ENCODE results near the gene HSPA12A. TPM values are rescaled to one million over a fixed set of nuclear protein-coding genes. Genes with fewer than 3 reads are reported as not detected.

Gene HSPA12A
- total RNA-seq, 3 donors from 2014 or later, result 0.15 to 0.45 (median 0.16) TPM

GRCh38 chr10:116741391-116742351 is 695 bp downstream of the HSPA12A start:
- DNase-seq (no peak), ATAC-seq (peak; percentile 11)
- H3K9me3 Mint-ChIP-seq, result no peaks in the 10 kb centered on the region
- peaks cover 72% of the 10 kb centered on the region for H3K27me3 Mint-ChIP-seq (ENCODE audit: low read depth)
- no peaks in the 10 kb centered on the region for H3K36me3 Mint-ChIP-seq (ENCODE audit: insufficient read depth)
- no peak overlapping the region for H3K4me3 Mint-ChIP-seq
- H3K4me1 Mint-ChIP-seq (ENCODE audit: low read depth), result peaks cover 1% of the 10 kb centered on the region

GRCh38 chr10:116740971-116741370 is 1.4 kb downstream of the HSPA12A start:
- Mint-ChIP-seq H3K36me3 (ENCODE audit: insufficient read depth) (no peaks in the 10 kb centered on the region), H3K9me3 (no peaks in the 10 kb centered on the region), H3K4me1 (ENCODE audit: low read depth) (peaks cover 1% of the 10 kb centered on the region), H3K4me3 (no peak overlapping the region), H3K27me3 (ENCODE audit: low read depth) (peaks cover 73% of the 10 kb centered on the region)
- ATAC-seq (no peak), DNase-seq (no peak)

- ATAC-seq, result no peak
- no peak for DNase-seq
- Mint-ChIP-seq H3K27me3 (ENCODE audit: low read depth) (peaks cover 65% of the 10 kb centered on the region), H3K9me3 (no peaks in the 10 kb centered on the region), H3K4me1 (ENCODE audit: low read depth) (peaks cover 1% of the 10 kb centered on the region), H3K36me3 (ENCODE audit: insufficient read depth) (no peaks in the 10 kb centered on the region), H3K4me3 (no peak overlapping the region)
Observed at GRCh38 chr10:116738339-116738738, 4.0 kb downstream of the HSPA12A start.

- no peak for DNase-seq
- Mint-ChIP-seq H3K27me3 (ENCODE audit: low read depth) (peaks cover 67% of the 10 kb centered on the region), H3K36me3 (ENCODE audit: insufficient read depth) (no peaks in the 10 kb centered on the region), H3K4me3 (no peak overlapping the region), H3K9me3 (no peaks in the 10 kb centered on the region), H3K4me1 (ENCODE audit: low read depth) (no peaks in the 10 kb centered on the region)
- ATAC-seq, result no peak
Observed at GRCh38 chr10:116737627-116738327, 4.6 kb downstream of the HSPA12A start.

GRCh38 chr10:116733566-116733965 is 8.8 kb downstream of the HSPA12A start:
- no peak for ATAC-seq
- Mint-ChIP-seq H3K27me3 (ENCODE audit: low read depth) (peaks cover 73% of the 10 kb centered on the region), H3K9me3 (no peaks in the 10 kb centered on the region), H3K4me3 (no peak overlapping the region), H3K4me1 (ENCODE audit: low read depth) (no peaks in the 10 kb centered on the region), H3K36me3 (ENCODE audit: insufficient read depth) (no peaks in the 10 kb centered on the region)
- DNase-seq, result no peak

- peaks cover 65% of the 10 kb centered on the region for H3K27me3 Mint-ChIP-seq (ENCODE audit: low read depth)
- no peaks in the 10 kb centered on the region for H3K9me3 Mint-ChIP-seq
Observed at GRCh38 chr10:116732573-116732972, 9.8 kb downstream of the HSPA12A start.

GRCh38 chr10:116730464-116731260 is 11.7 kb downstream of the HSPA12A start:
- ATAC-seq (no peak), DNase-seq (no peak)
- no peaks in the 10 kb centered on the region for H3K9me3 Mint-ChIP-seq
- H3K36me3 Mint-ChIP-seq (ENCODE audit: insufficient read depth), result no peaks in the 10 kb centered on the region
- no peak overlapping the region for H3K4me3 Mint-ChIP-seq
- peaks cover 71% of the 10 kb centered on the region for H3K27me3 Mint-ChIP-seq (ENCODE audit: low read depth)
- peaks cover 5% of the 10 kb centered on the region for H3K4me1 Mint-ChIP-seq (ENCODE audit: low read depth)

More at GRCh38 chr10:116732573-116732972, 9.8 kb downstream of the HSPA12A start:
- Mint-ChIP-seq H3K36me3 (ENCODE audit: insufficient read depth) (no peaks in the 10 kb centered on the region), H3K4me1 (ENCODE audit: low read depth) (no peaks in the 10 kb centered on the region), H3K4me3 (no peak overlapping the region)
- no peak for ATAC-seq
- DNase-seq, result no peak

- Mint-ChIP-seq H3K27me3 (ENCODE audit: low read depth) (peaks cover 69% of the 10 kb centered on the region), H3K36me3 (ENCODE audit: insufficient read depth) (no peaks in the 10 kb centered on the region), H3K4me1 (ENCODE audit: low read depth) (peaks cover 14% of the 10 kb centered on the region), H3K4me3 (no peak overlapping the region), H3K9me3 (no peaks in the 10 kb centered on the region)
- no peak for ATAC-seq
- no peak for DNase-seq
Observed at GRCh38 chr10:116729243-116729642, 13.1 kb downstream of the HSPA12A start.

GRCh38 chr10:116728526-116729096 is 13.8 kb downstream of the HSPA12A start:
- DNase-seq, result no peak
- no peaks in the 10 kb centered on the region for H3K36me3 Mint-ChIP-seq (ENCODE audit: insufficient read depth)
- peaks cover 67% of the 10 kb centered on the region for H3K27me3 Mint-ChIP-seq (ENCODE audit: low read depth)
- no peak overlapping the region for H3K4me3 Mint-ChIP-seq
- H3K4me1 Mint-ChIP-seq (ENCODE audit: low read depth), result peaks cover 19% of the 10 kb centered on the region
- no peaks in the 10 kb centered on the region for H3K9me3 Mint-ChIP-seq
- ATAC-seq, result no peak

- DNase-seq (no peak), ATAC-seq (peak; percentile 50 to 51)
- no peaks in the 10 kb centered on the region for H3K9me3 Mint-ChIP-seq
- no peaks in the 10 kb centered on the region for H3K36me3 Mint-ChIP-seq (ENCODE audit: insufficient read depth)
- H3K4me1 Mint-ChIP-seq (ENCODE audit: low read depth), result peaks cover 39% of the 10 kb centered on the region
- H3K27me3 Mint-ChIP-seq (ENCODE audit: low read depth), result peaks cover 62% of the 10 kb centered on the region
- no peak overlapping the region for H3K4me3 Mint-ChIP-seq
Observed at GRCh38 chr10:116723428-116724281, 18.7 kb downstream of the HSPA12A start.

- ATAC-seq (no peak), DNase-seq (no peak)
- no peaks in the 10 kb centered on the region for H3K36me3 Mint-ChIP-seq (ENCODE audit: insufficient read depth)
- no peak overlapping the region for H3K4me3 Mint-ChIP-seq
- peaks cover 62% of the 10 kb centered on the region for H3K27me3 Mint-ChIP-seq (ENCODE audit: low read depth)
- peaks cover 39% of the 10 kb centered on the region for H3K4me1 Mint-ChIP-seq (ENCODE audit: low read depth)
- H3K9me3 Mint-ChIP-seq, result no peaks in the 10 kb centered on the region
Observed at GRCh38 chr10:116722736-116723427, 19.5 kb downstream of the HSPA12A start.

- H3K36me3 Mint-ChIP-seq (ENCODE audit: insufficient read depth), result no peaks in the 10 kb centered on the region
- no peak overlapping the region for H3K4me3 Mint-ChIP-seq
- H3K27me3 Mint-ChIP-seq (ENCODE audit: low read depth), result peaks cover 59% of the 10 kb centered on the region
- DNase-seq (no peak), ATAC-seq (no peak)
- H3K9me3 Mint-ChIP-seq, result no peaks in the 10 kb centered on the region
- peaks cover 39% of the 10 kb centered on the region for H3K4me1 Mint-ChIP-seq (ENCODE audit: low read depth)
Observed at GRCh38 chr10:116721547-116722392, 20.6 kb downstream of the HSPA12A start.
